ENCODE results near the gene ENOX1.
"Not testable (repeated sequence)": the region's sequence is repeated elsewhere in the genome, so short reads cannot be mapped to it uniquely, and the experiment has no call there.

The ENOX1 gene

DNA sequence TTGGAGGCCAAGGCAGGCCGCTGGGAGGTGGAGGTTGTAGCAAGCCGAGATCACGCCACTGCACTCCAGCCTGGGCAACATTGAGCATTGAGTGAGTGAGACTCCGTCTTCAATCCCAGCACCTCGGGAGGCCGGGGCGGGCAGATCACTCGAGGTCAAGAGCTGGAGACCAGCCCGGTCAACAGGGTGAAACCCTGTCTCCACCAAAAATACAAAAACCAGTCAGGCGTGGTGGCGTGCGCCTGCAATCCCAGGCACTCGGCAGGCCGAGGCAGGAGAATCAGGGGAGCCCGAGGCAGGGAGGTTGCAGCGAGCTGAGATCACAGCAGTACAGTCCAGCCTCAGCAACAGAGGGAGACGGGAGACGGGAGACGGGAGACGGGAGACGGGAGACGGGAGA lies 369.9 kb downstream of the ENOX1 start:
- not testable (repeated sequence) for FAIRE-seq

- not testable (repeated sequence) for FAIRE-seq
These were observed 370.4 kb downstream of the ENOX1 start for GRCh38 chr13:43416408-43416807.

DNA sequence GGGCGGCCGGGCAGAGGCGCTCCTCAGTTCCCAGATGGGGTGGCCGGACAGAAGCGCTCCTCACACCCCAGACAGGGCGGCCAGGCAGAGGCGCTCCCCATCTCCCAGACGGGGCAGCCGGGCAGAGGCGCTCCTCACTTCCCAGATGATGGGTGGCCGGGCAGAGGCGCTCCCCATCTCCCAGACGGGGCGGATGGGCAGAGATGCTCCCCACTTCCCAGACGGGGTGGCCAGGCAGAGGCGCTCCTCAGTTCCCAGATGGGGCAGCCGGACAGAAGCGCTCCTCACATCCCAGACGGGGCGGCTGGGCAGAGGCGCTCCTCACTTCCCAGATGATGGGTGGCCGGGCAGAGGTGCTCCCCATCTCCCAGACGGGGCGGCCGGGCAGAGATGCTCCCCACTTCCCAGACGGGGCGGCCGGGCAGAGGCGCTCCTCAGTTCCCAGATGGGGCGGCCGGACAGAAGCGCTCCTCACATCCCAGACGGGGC lies 370.8 kb downstream of the ENOX1 start:
- FAIRE-seq = not testable (repeated sequence)

DNA sequence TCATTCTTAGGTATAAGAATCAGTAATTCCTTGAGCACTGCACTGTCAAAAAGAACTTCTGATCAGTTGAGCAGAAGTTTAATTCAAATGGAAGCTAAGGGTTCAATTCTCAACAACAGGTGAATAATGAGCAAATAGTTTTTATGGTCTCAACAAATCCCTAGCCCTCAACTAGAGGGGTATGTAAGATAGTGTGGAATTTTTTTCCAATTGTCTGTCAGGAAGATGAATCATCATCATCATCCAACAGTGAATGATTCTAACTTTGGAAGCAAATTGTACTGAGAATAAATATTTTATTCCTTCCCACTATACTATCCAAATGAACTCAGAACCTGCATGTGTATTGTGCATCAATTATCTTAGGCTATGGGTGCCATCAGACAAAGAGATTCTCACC lies 372.7 kb downstream of the ENOX1 start:
- FAIRE-seq = no peak

DNA sequence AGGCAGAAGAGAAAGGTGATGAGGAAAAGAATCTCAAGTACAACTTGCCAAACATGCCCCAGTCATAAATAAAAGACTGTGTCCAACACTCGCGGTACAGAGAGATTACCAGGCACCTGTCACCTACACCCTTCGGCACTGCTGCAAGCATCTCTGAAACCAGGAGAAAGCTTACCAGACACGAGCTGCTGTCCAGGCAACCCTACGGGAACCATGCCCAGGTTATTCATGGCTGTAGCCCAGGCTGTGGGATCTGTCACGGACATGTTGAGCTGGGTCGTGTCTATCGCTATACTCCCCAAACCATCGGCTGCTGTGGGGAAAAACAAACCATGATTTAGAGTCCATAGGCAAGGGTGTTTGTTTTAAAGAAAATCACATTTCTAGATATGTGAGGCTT lies 375.0 kb downstream of the ENOX1 start:
- FAIRE-seq = no peak

GRCh38 chr13:43411211-43411610 lies 375.6 kb downstream of the ENOX1 start:
- FAIRE-seq = no peak

DNA sequence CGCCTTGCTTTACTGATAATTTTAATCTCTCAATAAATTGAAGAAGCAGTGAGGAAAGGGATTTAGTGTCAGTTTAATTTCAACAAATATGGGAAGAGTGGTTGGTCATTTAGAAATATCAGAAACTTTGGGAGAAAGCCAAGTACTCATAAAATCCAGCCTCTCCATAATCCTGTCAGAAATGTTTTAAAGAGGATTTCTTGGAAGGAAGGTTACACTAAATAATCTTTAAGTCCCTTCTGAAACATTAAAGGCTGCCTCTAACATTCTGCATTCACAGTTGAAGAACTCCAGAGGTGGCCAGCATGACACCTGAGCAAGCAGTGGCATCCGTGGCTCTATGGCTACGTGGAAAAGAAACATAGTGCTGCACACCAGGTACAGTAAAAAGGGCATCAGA lies 378.5 kb downstream of the ENOX1 start:
- FAIRE-seq = no peak

DNA sequence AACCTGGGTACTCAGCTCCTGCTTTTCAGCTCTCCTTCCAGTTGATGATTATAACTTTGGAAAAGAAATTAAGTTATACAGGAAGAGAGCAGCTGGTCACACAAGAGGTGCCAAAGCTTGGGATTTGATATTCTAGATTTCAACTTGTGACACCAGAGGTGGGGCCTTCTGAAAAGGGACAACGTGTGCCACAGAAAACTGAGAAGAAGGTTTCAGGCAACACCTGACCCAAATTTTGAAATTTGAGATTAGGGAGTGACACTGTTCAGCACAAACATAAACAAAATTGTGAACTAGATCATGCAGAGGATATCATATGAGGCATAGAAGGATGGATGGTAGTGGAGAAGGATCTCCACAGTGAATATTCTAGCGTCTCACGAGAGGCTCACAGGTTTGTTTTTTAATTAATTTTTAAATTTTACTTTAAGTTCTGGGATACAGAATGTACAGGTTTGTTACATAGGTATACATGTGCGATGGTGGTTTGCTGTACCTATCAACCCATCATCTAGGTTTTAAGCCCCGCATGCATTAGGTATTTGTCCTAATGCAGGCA lies 379.7 kb downstream of the ENOX1 start:
- no peak for FAIRE-seq

DNA sequence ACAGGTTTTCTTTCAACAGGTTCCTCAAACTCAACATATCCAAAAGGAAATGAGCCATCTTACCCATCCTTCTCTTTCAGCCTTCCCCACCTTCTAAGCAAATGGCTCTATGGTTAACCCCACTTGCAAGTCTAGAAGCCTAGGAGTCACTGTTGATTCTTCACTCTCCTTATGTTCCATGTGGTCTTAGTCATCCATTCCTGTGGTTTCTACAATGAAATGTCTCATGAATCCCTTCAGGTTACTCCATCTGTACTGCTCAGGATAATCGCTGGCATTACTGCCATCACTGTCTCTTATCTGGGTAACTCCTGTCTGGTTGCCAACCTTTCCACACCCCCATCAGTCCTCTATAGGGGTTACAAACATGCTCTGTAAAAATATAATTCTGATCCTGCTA lies 381.3 kb downstream of the ENOX1 start:
- no peak for FAIRE-seq

DNA sequence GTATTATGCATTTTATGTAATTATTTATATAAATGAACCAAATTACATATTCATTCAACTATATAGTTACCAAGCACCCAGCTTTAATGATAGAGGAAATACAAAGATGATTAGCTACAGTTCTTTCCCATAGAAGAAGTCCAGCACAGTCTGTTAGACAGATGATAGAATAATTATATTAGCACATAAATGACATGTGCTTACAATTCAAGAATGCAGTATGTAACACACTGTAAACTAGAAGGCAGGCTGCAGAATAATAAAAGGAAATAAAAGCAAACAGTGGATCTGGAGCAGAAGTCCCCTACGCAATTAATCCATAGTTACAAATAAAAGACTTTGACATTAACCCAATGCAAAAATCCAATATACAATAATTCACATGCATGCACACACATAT lies 384.4 kb downstream of the ENOX1 start:
- FAIRE-seq = no peak

DNA sequence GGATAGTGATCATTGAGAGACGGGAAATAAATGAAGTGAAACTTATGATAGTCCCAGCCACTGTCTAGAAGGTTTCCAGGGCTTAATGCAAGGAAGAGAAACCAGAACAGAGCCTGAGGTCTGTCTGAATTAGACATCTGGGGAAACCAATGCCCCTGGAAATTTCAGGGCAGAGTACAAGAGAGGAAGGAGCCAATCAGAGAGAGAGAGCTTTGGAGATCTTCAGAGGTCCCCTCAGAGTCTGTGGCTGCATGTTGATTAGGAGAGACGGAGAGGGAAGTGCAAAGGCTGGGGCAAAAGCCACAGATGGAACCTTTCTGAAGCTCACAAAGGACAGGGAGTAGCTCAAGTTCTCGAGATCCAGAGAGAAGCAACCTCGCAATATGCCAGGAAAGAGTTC lies 385.4 kb downstream of the ENOX1 start:
- no peak for FAIRE-seq

DNA sequence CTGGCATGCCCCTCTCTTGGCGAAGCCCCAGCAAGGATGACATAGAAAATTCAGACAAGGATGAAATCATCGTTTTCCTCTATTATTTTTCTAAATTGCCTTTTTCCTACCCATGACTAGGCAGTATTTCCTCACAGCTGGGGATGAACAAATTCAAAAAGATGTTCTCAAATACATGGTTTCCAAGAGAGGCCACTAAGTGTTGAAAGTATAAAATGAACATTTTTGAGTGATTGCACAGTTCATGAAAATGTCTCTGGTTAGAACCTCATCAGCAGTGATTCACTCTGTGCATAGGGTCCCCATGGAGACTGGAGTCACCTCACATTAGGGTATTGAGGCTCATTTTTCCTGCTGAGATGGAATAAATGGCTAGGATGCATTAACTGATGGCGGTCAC lies 389.7 kb downstream of the ENOX1 start:
- no peak for FAIRE-seq

DNA sequence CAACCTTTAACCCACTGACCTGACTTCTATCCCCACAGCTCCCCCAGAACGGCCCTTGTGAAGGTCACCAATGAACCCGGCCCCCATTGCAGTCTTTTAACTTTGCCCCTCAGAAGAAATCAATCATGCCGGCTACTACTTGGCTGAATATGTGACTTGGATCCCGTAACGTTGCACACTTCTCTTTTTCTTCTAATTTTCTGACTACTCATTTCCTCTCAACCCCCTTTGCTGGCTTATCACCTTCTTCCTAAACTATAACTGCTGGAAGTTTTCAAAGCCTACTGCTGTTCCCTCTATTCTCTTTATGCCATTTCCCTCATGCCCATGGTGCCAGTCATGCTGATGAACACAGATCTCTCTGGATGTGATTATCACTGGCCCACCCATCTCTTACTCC lies 395.7 kb downstream of the ENOX1 start:
- FAIRE-seq = no peak

GRCh38 chr13:43390619-43391018 lies 396.2 kb downstream of the ENOX1 start:
- FAIRE-seq = no peak

DNA sequence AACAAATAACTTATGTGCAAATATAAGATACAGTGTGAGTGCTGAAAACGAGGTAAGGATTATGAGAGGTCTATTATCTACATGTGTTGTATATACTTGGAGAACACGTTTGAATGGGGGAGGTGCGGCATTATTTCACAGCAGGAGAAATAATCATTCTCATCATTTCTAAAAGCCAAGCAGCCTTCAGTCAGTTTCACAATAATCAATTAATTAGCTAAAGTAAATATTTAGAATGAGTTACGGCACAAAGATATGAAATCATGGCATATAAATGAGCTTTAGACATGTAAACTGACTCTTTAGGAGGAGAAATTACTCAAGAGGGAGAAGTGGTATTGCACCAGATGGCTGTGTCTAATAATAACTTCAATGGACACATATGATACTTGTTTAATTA lies 396.8 kb downstream of the ENOX1 start:
- FAIRE-seq = no peak

DNA sequence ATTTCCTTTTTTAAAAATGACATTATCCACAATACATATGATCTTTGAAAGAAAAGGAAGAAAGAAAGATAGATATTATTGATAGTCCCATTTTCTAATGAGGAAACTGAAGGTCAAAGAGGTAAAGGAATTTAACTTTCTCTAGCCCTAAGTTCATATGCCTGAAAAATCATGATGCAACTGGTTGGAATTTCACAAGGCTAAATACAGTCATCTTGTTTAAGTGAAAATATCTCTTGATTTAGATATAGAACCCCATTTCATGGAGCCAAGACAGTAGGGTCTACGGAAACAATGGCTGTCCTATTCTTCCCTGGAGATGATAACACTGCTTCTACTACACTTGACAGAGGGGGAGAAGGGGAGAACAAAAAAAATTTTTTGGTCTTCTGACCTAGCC lies 397.2 kb downstream of the ENOX1 start:
- FAIRE-seq = no peak

DNA sequence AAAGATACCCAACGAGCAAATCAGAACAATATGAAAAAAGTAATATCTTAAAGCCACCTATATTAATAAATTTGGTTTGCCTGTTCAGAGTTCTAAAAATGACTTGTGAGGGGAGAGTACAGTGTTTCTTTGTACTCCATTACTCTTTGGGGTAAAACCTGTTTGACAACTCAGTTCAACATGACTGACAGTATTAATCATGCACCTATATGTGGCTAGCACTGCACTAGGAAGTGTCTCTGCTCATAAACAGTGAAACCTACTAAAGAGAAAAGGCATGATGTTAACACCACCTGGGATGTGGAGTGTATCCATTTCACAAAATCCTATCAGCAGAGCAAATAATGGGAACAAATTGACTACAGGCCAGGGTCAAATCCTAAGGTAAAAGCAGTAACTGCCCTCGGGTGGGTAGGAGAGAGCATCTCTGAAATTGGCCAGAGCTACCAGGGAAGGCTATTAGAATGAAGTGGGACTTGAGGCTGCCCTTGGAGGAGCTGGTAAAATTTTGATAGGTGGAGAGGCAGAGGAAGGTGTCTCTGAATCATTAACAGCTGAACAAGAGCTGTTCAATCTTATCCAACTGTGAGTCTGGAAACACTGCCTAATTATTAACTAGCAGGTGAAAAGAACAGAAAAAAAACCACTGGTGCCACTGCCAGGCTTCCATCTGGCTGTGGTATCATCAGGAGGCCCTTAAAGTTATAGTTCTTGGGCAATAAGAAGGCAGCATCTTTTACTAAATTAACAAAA lies 398.3 kb downstream of the ENOX1 start:
- FAIRE-seq = no peak

- no peak for FAIRE-seq
These were observed 398.9 kb downstream of the ENOX1 start for GRCh38 chr13:43387880-43388279.

DNA sequence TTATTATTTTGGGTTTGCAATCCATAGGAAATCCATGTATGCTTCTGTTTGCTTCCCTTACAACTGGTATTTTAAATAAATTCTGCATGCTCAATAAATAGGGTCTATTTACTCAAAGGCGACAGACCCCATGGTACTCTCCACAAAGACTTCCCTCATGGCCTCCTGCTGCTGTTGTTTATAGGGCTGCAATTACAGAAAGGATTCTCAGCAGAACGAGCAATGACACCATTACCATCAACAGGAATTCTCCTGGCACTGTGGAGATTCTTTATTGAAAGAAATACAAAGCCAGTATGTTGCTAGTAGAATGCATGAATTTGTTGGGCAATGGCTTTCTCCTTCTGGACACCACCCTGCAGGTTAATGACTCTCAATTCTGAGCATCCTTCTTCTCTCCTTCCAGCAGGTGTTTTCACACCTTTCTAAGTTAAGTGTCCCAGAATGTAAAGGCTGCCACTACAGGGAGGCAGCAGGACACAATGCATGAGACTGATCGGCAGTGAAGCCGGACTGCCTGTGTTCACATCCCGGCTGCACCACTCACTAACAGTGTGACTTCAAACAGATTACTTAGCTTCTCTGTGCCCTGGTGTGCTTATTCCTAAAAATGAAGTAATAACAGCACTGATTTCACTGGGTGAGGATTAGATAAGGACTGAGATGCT lies 403.1 kb downstream of the ENOX1 start:
- no peak for FAIRE-seq

DNA sequence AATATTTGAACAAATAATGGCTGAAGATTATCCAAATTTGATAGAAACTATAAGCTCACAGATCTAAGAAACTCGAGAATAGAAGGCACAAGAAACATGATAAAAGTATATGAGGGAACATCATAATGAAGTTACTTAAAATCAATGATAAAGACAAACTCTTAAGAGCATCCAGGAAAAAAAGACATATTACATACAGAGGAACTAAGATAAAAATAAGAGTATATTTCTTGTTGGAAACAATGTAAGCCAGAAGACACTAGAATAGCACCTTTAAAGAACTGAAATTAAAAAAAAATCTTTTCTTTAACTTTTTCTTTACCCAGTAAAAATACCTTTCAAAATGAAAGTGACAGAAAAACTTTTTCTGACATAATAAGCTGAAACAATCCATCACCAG lies 407.0 kb downstream of the ENOX1 start:
- no peak for FAIRE-seq

DNA sequence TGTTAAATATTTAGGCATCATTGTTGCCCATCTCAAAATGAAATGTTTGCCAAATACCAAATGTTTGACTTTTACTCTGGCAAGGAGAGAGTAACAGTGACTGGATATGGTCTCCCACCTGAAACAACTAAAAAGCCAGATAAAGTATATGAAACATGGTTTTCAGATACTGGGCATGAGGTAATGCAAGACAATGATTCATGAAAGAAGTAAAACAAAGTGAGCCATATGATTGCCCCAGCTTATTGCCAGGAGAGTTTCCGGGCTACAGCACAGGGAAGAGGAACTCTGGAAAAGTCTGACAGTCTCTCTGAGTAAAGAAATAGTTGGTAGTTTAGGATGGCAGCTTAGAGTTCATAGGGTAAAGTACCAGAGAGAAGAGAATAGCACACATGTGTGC lies 408.8 kb downstream of the ENOX1 start:
- no peak for FAIRE-seq

- FAIRE-seq = no peak
These were observed 409.6 kb downstream of the ENOX1 start for GRCh38 chr13:43377149-43377548.

DNA sequence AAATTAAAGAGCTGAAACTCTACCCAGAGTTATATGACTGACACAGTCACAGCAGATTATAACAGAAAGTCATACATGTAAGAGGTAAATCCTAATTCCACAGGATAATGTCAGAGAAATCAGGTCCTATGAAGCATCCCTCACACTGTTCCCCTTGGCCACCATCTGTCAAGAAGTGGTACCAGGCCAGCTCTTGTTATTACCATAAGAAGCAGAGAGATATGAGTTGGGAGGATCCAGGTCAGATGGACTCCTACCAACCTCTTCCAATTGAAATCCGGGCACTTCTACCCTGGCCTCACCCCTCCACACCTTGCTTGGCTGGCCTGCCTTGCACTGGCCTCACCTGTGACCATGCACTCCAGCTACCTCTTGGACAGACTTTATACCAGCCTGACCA lies 410.2 kb downstream of the ENOX1 start:
- no peak for FAIRE-seq

- no peak for FAIRE-seq
These were observed 410.8 kb downstream of the ENOX1 start for GRCh38 chr13:43375797-43376465.

Data from G401.6 (cell line).